GF-D8 (cell line): ENCODE results near the gene CAVIN2.

Source experiments
- DNase-seq: peaks from one replicate; lab custom pipeline; 2025; lab: John Stamatoyannopoulos, UW

Gene CAVIN2, protein sequence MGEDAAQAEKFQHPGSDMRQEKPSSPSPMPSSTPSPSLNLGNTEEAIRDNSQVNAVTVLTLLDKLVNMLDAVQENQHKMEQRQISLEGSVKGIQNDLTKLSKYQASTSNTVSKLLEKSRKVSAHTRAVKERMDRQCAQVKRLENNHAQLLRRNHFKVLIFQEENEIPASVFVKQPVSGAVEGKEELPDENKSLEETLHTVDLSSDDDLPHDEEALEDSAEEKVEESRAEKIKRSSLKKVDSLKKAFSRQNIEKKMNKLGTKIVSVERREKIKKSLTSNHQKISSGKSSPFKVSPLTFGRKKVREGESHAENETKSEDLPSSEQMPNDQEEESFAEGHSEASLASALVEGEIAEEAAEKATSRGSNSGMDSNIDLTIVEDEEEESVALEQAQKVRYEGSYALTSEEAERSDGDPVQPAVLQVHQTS

DNA sequence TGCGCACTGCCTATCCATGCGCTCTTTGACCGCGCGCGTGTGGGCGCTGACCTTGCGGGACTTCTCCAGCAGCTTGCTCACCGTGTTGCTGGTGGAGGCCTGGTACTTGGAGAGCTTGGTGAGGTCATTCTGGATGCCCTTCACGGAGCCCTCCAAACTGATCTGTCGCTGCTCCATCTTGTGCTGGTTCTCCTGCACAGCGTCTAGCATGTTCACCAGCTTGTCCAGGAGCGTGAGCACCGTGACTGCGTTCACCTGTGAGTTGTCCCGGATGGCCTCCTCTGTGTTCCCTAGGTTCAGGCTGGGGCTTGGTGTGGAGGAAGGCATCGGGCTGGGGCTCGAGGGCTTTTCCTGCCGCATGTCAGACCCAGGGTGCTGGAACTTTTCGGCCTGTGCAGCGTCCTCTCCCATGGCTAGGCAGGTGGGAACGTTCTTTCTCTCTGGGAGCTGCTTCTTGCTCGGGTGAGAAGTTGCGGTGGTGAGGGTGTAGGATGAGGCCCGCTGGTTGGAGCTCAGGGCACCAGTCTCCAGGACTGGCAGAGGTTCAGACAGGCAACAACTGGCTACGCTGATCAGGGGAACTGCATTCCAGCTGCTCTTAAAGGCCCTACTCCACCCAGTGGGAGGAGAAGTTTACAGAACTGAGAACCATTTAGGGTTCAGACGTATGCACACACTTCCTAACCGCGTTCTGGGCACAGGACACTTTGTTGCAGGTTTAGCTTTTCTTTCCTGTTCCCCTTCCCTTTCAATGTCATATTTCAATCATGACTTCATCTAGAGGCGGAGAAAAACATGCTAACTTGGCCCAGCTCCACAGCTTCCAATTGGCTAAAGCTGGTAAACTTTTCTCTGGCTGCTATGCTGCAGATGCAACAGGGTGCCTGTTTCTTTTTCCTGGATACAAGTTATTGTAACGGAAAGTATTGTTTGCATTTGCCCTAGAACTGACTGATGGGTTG is at the start of gene CAVIN2:
TSS of gene CAVIN2 (minus strand) at position 574 of the 962 bp plus-strand sequence. CDS start at position 411, 163 bp downstream.
- no peak for DNase-seq

DNA sequence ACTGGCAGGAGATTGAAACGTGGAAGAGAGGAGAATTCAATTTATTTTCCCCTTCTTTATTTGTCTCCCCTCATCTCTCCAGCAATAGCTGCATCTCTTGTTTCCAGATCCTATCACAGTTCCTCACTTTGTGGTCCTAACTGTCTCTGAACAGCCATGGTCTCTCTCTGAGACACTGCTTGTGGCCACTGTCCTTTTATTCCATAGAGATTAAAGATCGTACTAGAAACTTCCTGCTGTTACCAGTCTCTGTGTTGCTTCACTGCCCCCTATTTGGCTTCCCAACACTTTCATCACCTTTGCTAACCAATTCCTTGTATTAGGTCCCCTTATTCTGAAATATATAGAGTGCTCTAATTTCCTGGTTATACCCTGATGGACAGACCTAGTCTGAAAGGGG is 48.9 kb upstream of the CAVIN2 start:
- no peak for DNase-seq

GRCh38 chr2:191895195-191895594 is 48.3 kb upstream of the CAVIN2 start:
- DNase-seq = no peak

DNA sequence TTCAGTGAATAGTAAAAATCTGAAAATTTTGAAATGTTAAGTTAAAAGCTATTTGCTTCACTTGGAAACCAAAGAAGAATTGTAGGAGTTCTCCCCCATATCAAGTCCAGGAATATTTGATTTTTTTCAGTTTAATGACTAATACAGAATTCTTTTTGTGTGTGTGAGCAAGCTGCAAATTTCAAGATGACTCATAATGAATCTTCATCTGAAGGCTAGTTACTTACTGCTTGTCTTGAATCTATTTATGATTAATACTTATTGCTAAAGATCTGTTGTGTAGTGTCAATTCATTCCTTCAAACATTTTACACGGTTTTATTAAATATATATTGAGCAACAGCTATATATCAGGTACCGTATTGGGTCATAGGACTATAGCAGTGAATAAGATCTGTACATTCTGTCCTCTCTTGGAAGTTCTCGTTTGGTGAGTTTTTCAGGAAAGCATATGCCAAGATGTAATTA is 47.8 kb upstream of the CAVIN2 start:
- DNase-seq = no peak

GRCh38 chr2:191892391-191892790 is 45.5 kb upstream of the CAVIN2 start:
- DNase-seq = no peak

DNA sequence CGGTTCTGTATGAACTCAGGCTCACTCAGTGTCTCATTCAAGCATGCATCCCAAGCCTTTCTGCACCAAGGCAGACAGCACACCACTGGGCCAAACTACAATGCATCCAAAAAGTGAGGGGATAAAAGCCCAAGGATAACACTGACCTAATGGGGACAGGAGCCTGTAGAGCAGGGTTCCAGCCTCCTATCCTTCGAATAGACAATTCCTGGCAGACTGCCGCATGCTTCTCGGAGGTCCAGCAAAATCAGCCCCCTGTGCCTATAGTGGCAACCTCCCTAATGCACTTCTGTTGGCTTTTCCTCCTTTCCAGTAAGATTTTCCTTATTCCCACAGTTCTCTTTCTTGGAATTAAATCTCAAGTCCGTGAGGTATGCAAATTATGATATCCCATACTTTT is 44.8 kb upstream of the CAVIN2 start:
- DNase-seq = no peak

DNA sequence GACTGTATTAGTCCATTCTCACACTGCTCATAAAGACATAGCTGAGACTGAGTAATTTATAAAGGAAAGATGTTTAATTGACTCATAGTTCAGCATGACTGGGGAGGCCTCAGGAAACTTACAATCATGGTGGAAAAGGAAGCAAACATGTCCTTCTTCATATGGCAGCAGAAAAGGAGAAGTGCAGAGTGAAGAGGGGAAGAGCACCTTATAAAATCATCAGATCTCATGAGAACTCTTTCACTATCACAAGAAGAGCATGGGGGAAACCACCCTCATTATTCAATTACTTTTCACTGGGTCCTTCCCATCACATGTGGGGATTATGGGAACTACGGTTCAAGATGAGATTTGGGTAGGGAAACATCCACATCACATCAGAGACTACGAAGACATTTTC is 43.0 kb upstream of the CAVIN2 start:
- DNase-seq = no peak

- no peak for DNase-seq
Observed at GRCh38 chr2:191888400-191889166, 41.7 kb upstream of the CAVIN2 start.

DNA sequence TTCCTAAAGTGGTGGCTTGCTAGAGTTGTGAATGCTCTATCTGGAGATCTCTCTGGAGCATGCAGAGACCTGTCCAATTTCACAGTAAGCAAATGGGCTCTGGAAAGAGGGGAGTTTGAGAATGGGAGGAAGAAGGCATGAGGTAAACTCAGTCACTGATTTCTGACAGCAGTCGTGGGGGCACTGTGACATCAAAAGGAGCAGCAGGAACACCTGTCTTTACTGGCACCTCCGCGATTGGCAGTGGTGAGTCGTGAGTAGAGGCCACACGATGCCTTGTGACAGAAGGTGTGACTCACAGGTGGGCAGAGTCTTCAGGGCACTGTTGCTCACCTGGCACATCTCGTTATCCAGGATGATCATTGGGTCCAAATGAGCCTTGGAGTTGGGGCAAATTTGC is 38.8 kb upstream of the CAVIN2 start:
- DNase-seq = no peak

GRCh38 chr2:191885098-191885497 is 38.2 kb upstream of the CAVIN2 start:
- no peak for DNase-seq

DNA sequence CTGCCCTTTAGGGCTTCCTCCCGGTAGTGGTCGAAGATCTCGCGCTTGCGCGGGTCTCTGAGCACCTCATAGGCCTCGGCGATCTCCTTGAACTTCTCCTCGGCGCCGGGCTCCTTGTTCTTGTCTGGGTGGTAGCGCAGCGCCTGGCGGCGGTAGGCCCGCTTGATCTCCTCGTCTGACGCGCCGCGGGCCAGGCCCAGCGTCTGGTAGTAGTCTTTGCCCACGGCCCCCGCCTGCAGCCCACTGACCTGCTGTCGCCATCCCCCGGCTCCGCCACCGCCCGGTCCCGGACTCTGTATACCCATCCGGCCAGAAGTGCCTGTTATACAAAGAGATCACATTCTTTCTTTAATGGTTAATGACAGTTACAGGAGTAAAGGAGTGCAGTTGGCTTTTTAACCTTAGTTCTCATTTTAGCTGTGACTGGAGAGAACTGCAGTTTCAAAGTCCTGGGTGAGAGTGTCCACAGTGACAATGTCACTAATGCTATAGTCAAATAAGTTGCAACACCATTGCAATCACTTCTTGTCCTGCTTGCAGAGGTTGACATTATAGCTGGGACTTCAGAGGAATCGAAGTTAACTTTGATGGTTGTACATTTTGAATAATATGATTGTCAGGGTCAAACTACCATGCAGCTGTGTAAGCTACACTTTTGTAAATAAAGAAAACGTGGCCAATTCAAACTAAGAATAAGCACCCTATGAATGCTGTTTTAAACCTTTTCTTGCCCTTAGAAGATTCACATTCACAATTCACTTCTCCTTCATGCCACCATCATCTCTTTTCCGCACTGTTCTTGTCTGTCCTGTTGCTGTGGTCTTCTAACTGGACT is 35.3 kb upstream of the CAVIN2 start:
- no peak for DNase-seq

GRCh38 chr2:191878548-191879279 is 31.8 kb upstream of the CAVIN2 start:
- no peak for DNase-seq

GRCh38 chr2:191877875-191878274 is 31.0 kb upstream of the CAVIN2 start:
- DNase-seq = no peak

DNA sequence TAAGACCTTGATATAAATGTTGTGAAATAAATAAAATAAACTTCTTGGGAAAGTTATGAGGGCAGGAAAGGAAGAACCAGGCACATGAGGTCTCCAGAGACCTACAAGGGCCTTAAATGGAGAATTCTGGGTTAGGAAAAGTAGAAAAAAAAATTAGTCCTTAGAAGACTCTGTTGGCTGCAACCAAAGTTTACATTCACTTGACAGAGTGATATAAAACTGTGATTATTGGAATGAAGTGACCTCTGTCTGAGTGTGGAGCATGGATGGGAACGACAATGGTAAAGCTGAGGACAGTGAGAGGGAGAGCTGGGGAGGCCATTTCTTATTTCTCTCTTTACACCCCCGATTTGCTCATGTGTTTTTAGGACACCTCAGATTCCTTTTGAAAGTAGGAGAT is 29.0 kb upstream of the CAVIN2 start:
- DNase-seq = no peak

DNA sequence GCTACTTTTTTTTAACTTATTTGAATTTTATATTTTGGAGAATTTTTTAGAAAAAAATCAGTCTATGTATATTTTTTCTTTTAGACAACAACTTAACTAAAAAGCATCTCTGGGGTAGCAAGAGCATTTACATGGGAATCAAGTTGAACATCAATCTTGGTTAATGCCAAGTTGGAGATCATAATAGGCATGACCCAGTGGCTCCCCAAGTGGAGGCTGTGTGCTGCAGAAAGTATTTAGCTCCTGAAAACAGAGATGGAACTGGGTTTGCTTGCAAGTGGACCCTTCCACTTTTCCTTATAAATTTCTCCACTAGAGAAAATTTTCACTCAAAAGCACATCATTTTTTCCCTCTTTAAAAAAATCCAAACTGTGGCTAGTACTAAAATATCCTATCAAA is 23.9 kb upstream of the CAVIN2 start:
- DNase-seq = no peak

DNA sequence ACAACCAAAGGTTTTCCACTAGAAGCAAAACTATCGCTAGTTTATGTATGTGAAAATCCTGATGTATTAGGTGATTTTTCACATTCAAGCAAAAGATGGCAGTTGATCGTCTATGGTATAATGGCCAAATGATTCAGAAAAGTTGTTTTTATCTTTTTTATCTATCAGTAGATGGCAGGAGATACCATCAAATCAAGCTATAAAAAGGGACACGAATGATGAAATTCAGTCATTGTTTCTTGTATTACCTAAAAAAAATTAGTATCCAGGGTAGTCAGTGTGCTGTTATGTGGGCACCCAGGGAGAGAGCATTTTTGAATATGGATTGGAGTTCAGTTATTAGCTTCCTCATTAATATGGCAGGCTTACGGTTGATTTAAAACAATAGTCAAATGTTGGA is 22.9 kb upstream of the CAVIN2 start:
- no peak for DNase-seq

- DNase-seq = no peak
Observed at GRCh38 chr2:191869178-191869577, 22.3 kb upstream of the CAVIN2 start.

GRCh38 chr2:191867507-191867847 is 20.6 kb upstream of the CAVIN2 start:
- no peak for DNase-seq

- no peak for DNase-seq
Observed at GRCh38 chr2:191866675-191867506, 20.0 kb upstream of the CAVIN2 start.

DNA sequence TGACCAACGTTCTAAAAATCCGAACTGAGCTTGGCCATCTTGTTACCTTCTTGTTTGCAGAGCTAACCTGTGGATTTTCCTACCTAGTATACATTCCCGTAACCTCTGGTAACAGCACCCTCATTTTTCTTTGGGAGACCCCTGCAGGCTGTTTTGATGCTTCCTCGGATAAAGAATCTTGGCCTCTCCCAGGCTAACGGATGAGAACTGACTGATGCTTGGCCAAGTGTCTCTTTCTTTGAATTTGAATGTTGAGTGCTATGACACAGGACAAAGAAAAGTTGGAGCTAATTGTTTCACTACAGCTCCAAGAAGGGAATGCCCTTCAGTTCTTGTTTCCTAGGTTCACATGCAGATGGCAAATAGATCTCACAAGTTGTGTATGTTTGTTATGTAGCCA is 19.3 kb upstream of the CAVIN2 start:
- DNase-seq = no peak
